Adrenal gland (tissue), 12 donors: ENCODE results near the gene SLC35F1. TPM values are rescaled to one million over a fixed set of nuclear protein-coding genes. Genes with fewer than 3 reads are reported as not detected.

ENCODE experiments used
- DNase-seq, 7 donors: peaks; one replicate each; pipeline ENCODE4 v3.0.0-alpha.2; 2019 to 2020
- H3K27ac ChIP-seq, 5 donors: fragments of 200-600 bp; sonication (generic) in 4 of 5; 1 replicate in 3 of 5; 2 replicates in 2 of 5; pipeline versions ENCODE4 v1.5.1 to v1.8.0; 2016 to 2020; ENCODE audit warnings: mild to moderate bottlenecking in 1 of 5
- H3K27me3 ChIP-seq: fragments of 200-600 bp; 2 replicates; pipeline ENCODE4 v1.8.0; 2021
- H3K36me3 ChIP-seq, 2 donors: fragments of 200-600 bp; replicated peaks in 1 of 2; 1 replicate in 1 of 2; 2 replicates in 1 of 2; pipeline versions ENCODE4 v1.5.1 to v1.8.0; 2018 to 2022
- H3K4me1 ChIP-seq, 2 donors: fragments of 200-600 bp; replicated peaks in 1 of 2; 1 replicate in 1 of 2; 2 replicates in 1 of 2; pipeline versions ENCODE4 v1.5.1 to v1.8.0; 2018 to 2021
- H3K4me3 ChIP-seq, 4 donors: fragments of 200-600 bp; sonication (generic) in 3 of 4; one replicate each; pipeline ENCODE4 v1.5.1; 2016 to 2018
- H3K9me3 ChIP-seq, 3 donors: fragments of 200-600 bp; sonication (generic) in 1 of 3; replicated peaks in 1 of 3; 1 replicate in 2 of 3; 2 replicates in 1 of 3; pipeline versions ENCODE4 v1.5.1 to v1.8.0; 2016 to 2021
- POLR2A ChIP-seq, 2 donors: fragments of 450-650 bp; IDR thresholded peaks; one replicate each; pipeline ENCODE4 v1.6.1; 2017; ENCODE audit warnings: antibody characterized with exemption in 2 of 2, mild to moderate bottlenecking in 2 of 2, moderate library complexity in 1 of 2
- WGBS, 4 donors: extraction: QIAGEN DNeasy Blood & Tissue Kit in 2 of 4; methylation state at CpG; one replicate each; pipeline versions ENCODE4 v1.1.5 to v1.1.7; 2013 to 2017; 5-methylcytosine and 5-hydroxymethylcytosine counted together
- intact Hi-C, 2 donors: fragments of 100-400 bp; cut with DNase I; formaldehyde crosslinking; loops; one replicate each; pipeline versions ENCODE4 v1.14.1 to v1.15.0; 2022 to 2023
- polyA plus RNA-seq, 3 donors: library from polyadenylated mRNA; stranded (reverse); fragments of 200-250 nt in 2 of 3; fragments of 350-450 nt in 1 of 3; fragmentation: Illumina TruSeq in 1 of 3; extraction: RNeasy Lipid Tissue Mini Kit (QIAGEN cat#74804) in 1 of 3; gene quantifications; one replicate each; pipeline ENCODE4 v1.2.3, GENCODE V29; 2013 to 2014
- total RNA-seq, 9 donors: library from RNA; depleted of rRNA in 4 of 9; stranded (reverse); fragments of >200 nt in 4 of 9; fragments of 120-200 nt in 1 of 9; fragmentation: NEBNext Ultra II Directional in 1 of 9; extraction: Animal tissue kit (Norgen Biotek cat#: 25700) in 1 of 9; gene quantifications; one replicate each; pipeline versions ENCODE4 v1.1.0 to v1.2.4, GENCODE V29; 2013 to 2023
- TF ChIP-seq, protein P1 (sequence below), 6 experiments: fragments of 450-650 bp in 4 of 6; fragments of 200-600 bp in 2 of 6; sonication (generic) in 1 of 6; IDR thresholded peaks; 1 replicate in 5 of 6; 2 replicates in 1 of 6; pipeline versions ENCODE4 v1.5.1 to v1.8.0; 2016 to 2021; ENCODE audit warnings: antibody characterized with exemption in 6 of 6, mild to moderate bottlenecking in 2 of 6, moderate library complexity in 1 of 6
- donor health status: healthy with polysubstance abuse.
- donor health status: Bipolar disorder and iron deficiency.
- donor health status: DM: yes; HTN: yes; CAD: no.
- donor health status: DM: no; HTN: no; CAD: no.
- donor health status: DM: no; HTN: no; CAD: no.
- donor health status: DM: yes; HTN: yes; CAD: no.

The SLC35F1 gene
- total and polyA plus RNA-seq, 12 donors = 0.32 to 4.0 (median 1.7) TPM

DNA sequence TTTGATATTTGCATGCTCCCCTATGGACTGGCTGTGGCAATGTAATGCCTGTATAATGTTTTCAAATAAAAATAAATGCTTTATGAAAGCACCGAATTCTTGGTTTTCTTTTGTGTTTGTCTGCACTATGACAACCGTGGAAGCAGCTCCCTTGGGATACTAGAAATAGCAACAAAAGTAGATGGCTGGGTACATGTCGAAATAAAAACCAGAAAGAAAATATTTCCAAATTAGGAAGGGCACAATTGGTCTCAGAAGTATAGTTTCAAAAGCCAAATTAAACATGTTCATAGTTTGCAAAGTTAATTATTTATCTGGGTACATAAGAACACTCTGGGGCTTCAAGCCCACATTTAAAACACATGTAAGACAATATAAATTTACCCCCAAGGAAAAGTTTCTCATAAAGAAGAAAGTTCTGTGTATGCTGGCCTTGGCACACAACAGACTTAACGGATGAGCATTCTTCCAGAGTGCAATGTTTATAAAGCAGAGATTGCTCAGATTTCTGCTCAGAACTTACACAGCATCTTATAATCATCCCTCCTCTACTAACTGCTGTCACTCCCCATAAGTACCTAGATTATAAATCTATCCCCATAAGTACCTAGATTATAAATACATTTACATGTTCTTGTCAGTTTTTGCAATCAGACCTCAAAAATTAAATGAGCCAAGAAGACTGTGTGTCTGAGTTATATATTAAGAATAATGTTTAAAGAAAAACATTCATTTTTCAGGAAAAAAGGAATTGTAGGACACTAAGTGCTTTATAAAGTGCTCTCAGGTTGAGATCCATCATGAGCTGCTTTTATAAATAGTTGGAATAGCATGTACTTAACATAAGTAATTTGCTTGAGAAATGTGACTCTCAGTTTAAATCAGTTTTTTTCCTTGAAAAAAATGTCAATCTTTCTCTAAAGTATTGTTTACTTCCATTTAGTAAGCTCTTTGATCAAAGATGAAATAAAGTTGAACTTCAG lies 410.8 kb downstream of the SLC35F1 start:
- H3K27me3 ChIP-seq = no peaks in the 10 kb centered on the region
- no peak overlapping the region for H3K4me3 ChIP-seq
- no peaks in the 10 kb centered on the region for H3K9me3 ChIP-seq
- H3K36me3 ChIP-seq = no peaks in the 10 kb centered on the region
- intact Hi-C loops = no loop called here
- H3K27ac ChIP-seq = no peak overlapping the region
- TF ChIP-seq POLR2A (IDR thresholded peaks at IDR 0.05) = no peak
- TF ChIP-seq, protein P1, sequence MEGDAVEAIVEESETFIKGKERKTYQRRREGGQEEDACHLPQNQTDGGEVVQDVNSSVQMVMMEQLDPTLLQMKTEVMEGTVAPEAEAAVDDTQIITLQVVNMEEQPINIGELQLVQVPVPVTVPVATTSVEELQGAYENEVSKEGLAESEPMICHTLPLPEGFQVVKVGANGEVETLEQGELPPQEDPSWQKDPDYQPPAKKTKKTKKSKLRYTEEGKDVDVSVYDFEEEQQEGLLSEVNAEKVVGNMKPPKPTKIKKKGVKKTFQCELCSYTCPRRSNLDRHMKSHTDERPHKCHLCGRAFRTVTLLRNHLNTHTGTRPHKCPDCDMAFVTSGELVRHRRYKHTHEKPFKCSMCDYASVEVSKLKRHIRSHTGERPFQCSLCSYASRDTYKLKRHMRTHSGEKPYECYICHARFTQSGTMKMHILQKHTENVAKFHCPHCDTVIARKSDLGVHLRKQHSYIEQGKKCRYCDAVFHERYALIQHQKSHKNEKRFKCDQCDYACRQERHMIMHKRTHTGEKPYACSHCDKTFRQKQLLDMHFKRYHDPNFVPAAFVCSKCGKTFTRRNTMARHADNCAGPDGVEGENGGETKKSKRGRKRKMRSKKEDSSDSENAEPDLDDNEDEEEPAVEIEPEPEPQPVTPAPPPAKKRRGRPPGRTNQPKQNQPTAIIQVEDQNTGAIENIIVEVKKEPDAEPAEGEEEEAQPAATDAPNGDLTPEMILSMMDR (IDR thresholded peaks at IDR 0.05) = no peak
- 55 to 68% (median 56%) methylated on average over 4 of the region's 4 CpGs for WGBS, 4 donors
- DNase-seq = no peak
- H3K4me1 ChIP-seq = peaks cover 0 to 15% of the 10 kb centered on the region in 2 donors

DNA sequence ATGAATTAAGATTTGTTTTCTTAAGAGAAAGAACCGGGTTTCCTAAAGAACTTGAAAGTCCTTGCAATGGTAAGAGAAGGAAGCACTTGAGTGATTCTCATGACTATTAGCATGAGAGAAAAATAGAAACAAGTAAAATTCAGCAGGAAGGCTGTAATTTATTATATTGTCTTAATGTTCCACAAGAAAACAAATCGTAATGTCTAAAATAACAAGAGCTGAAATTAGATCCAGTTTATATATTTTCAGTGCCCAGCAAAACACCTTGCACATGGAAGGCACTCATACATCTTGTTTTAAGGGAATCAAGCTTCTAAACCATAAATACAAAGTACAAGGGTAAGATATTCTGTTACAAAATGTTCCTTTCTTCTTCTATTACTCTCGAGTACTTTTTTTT lies 411.6 kb downstream of the SLC35F1 start:
- no peak for TF ChIP-seq POLR2A (IDR thresholded peaks at IDR 0.05)
- TF ChIP-seq, protein P1 (IDR thresholded peaks at IDR 0.05) = no peak
- DNase-seq = no peak
- Histone ChIP-seq H3K27me3 (no peaks in the 10 kb centered on the region), H3K9me3 (no peaks in the 10 kb centered on the region), H3K36me3 (no peaks in the 10 kb centered on the region), H3K27ac (no peak overlapping the region), H3K4me1 (peaks cover 0 to 15% of the 10 kb centered on the region in 2 donors), H3K4me3 (no peak overlapping the region)
- 30 to 35% (median 30%) methylated on average over 3 of the region's 3 CpGs for WGBS, 4 donors
- intact Hi-C loops = no loop called here

DNA sequence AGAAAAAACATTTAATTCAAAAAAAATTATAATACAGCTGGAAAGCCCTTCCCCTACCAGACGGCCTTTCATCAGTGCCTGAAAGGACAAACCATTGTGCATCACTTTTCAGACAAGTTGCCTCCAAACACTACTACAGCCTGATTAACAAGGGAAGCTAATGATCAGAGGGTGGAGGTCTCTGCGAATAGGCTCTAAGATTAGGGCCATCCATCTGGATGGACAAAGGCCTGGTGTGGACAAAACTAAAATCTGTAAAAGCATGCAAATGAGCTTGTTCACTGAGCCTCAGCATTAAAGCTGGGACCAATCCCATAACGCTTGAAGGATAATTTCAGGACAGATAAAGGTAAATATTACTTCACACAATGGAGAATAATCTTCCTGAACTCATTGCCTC lies 412.4 kb downstream of the SLC35F1 start:
- intact Hi-C loops = no loop called here
- Histone ChIP-seq H3K27me3 (no peaks in the 10 kb centered on the region), H3K4me3 (no peak overlapping the region), H3K27ac (no peak overlapping the region), H3K9me3 (no peaks in the 10 kb centered on the region), H3K36me3 (no peaks in the 10 kb centered on the region), H3K4me1 (peaks cover 0 to 15% of the 10 kb centered on the region in 2 donors)
- no peak for DNase-seq
- TF ChIP-seq, protein P1 (IDR thresholded peaks at IDR 0.05) = no peak
- TF ChIP-seq POLR2A (IDR thresholded peaks at IDR 0.05) = no peak
- 85 to 91% (median 89%) methylated on average over 3 of the region's 3 CpGs for WGBS, 4 donors

DNA sequence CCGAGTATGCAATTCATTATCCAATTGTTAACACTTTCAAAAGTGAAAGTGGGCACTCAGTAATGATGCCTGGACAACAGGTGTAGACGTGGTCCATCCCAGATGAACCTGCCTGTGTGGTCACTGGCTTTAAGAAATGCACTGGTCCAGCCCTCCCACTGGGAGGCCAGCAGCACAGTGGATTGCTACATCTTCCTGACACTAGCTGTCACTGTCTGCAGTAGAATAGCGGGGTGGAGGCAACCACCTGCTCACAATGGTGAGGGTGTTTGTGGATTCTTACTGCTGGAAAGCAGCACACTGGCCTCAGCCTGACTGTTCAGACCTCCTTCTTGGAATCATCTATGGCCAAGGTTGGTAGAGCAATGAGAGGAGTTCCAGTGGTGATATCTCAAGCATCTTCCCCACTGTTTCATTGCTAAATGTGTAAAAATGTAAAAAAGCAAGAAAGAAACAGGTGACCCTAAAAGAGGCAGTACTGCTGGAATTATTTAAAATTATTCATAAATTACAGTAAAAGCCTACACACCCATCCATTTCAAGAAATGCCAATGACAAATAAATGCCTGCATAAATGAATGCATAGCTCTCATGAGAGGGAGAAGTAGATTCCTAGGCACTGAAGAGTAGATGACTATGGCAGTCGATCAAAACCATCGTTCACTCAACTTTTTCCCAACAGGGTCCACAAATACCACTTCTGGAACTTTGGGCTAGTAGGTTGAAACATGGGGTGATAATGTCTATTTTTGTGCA lies 413.0 kb downstream of the SLC35F1 start:
- no peaks in the 10 kb centered on the region for H3K36me3 ChIP-seq
- no peaks in the 10 kb centered on the region for H3K9me3 ChIP-seq
- TF ChIP-seq POLR2A (IDR thresholded peaks at IDR 0.05) = no peak
- TF ChIP-seq, protein P1 (IDR thresholded peaks at IDR 0.05) = no peak
- no peaks in the 10 kb centered on the region for H3K27me3 ChIP-seq
- H3K4me3 ChIP-seq = no peak overlapping the region
- 86 to 93% (median 87%) methylated on average over 4 to 5 of the region's 5 CpGs for WGBS, 4 donors
- no peak overlapping the region for H3K27ac ChIP-seq
- no peak for DNase-seq
- peaks cover 0 to 15% of the 10 kb centered on the region in 2 donors for H3K4me1 ChIP-seq
- intact Hi-C loops = no loop called here
